Ovary (tissue), 3 donors: ENCODE results near the gene UTP20.

Experiments used
- CTCF ChIP-seq, 3 donors: fragments of 450-650 bp in 2 of 3; fragments of 200-600 bp in 1 of 3; IDR thresholded peaks; one replicate each; pipeline versions ENCODE4 v1.5.1 to v1.8.0; 2016 to 2022; ENCODE audit warnings: antibody characterized with exemption in 3 of 3, mild to moderate bottlenecking in 1 of 3
- POLR2A ChIP-seq: fragments of 450-650 bp; IDR thresholded peaks from one replicate; pipeline ENCODE4 v1.6.1; 2017; ENCODE audit warnings: antibody characterized with exemption, mild to moderate bottlenecking, moderate library complexity
- donor health status: DM: no; HTN: no; CAD: no.

- no peak for TF ChIP-seq CTCF (IDR thresholded peaks at IDR 0.05)
- no peak for TF ChIP-seq POLR2A
These were observed 45.7 kb downstream of the UTP20 start for GRCh38 chr12:101325590-101325989.
